NCI-H226 (cell line): ENCODE data around the gene STARD10.

Experiments
- DNase-seq: peaks from one replicate; pipeline ENCODE4 v3.0.0-alpha.2; 2015

The STARD10 gene

GRCh38 chr11:72760539-72761405, 33.1 kb downstream of the STARD10 start:
- no peak for DNase-seq

GRCh38 chr11:72759468-72759985, 34.3 kb downstream of the STARD10 start:
- no peak for DNase-seq

GRCh38 chr11:72758690-72759389, 35.0 kb downstream of the STARD10 start:
- DNase-seq = no peak

GRCh38 chr11:72758304-72758689, 35.5 kb downstream of the STARD10 start:
- DNase-seq = peak; percentile 78

- DNase-seq = peak; percentile 31
Measured at GRCh38 chr11:72755713-72756285, 38.0 kb downstream of the STARD10 start.

- DNase-seq = no peak
Measured at GRCh38 chr11:72754544-72755155, 39.2 kb downstream of the STARD10 start.

GRCh38 chr11:72754149-72754543, 39.7 kb downstream of the STARD10 start:
- no peak for DNase-seq

GRCh38 chr11:72753341-72754148, 40.3 kb downstream of the STARD10 start:
- DNase-seq = no peak

- peak; percentile 98 for DNase-seq
Measured at GRCh38 chr11:72752088-72752914, 41.5 kb downstream of the STARD10 start, which contains the start of gene ARAP1. TSS of gene ARAP1 (minus strand) at chr11:72752408. CDS start at chr11:72727128, 25,280 bp downstream.

- no peak for DNase-seq
Measured at GRCh38 chr11:72751116-72752087, 42.4 kb downstream of the STARD10 start.

- no peak for DNase-seq
Measured at GRCh38 chr11:72750556-72751115, 43.2 kb downstream of the STARD10 start.

GRCh38 chr11:72750086-72750485, 43.8 kb downstream of the STARD10 start:
- DNase-seq = no peak

GRCh38 chr11:72747289-72747855, 46.5 kb downstream of the STARD10 start:
- DNase-seq = no peak

- no peak for DNase-seq
Measured at GRCh38 chr11:72746821-72747220, 47.0 kb downstream of the STARD10 start.

GRCh38 chr11:72745925-72746550, 47.8 kb downstream of the STARD10 start:
- no peak for DNase-seq

- no peak for DNase-seq
Measured at GRCh38 chr11:72745511-72745910, 48.3 kb downstream of the STARD10 start.

GRCh38 chr11:72744474-72744873, 49.4 kb downstream of the STARD10 start:
- DNase-seq = no peak

GRCh38 chr11:72743321-72744221, 50.3 kb downstream of the STARD10 start:
- no peak for DNase-seq
